Effector memory CD4-positive, alpha-beta T cell (primary cell): ENCODE results near the gene S100A7A.

Experiments
- DNase-seq, 3 donors: peaks; one replicate each; pipeline ENCODE4 v3.0.0-alpha.2; 2020
- H3K27ac ChIP-seq: 2 replicates; pipeline ENCODE4 v1.7.0; 2013; ENCODE audit warnings: mild to moderate bottlenecking, low read length, moderate library complexity; ENCODE audit not compliant: insufficient read depth, poor library complexity, severe bottlenecking
- H3K27me3 ChIP-seq: replicated peaks from 2 replicates; pipeline ENCODE4 v1.7.0; 2013; ENCODE audit warnings: mild to moderate bottlenecking, low read length; ENCODE audit not compliant: insufficient read depth, control insufficient read depth, poor library complexity, severe bottlenecking
- H3K36me3 ChIP-seq: 2 replicates; pipeline ENCODE4 v1.7.0; 2013; ENCODE audit warnings: mild to moderate bottlenecking, low read length, moderate library complexity; ENCODE audit not compliant: control insufficient read depth, insufficient read depth
- H3K4me1 ChIP-seq: 2 replicates; pipeline ENCODE4 v1.7.0; 2013; ENCODE audit warnings: low read length, mild to moderate bottlenecking; ENCODE audit not compliant: control insufficient read depth, insufficient read depth, poor library complexity, severe bottlenecking
- H3K4me3 ChIP-seq: 2 replicates; pipeline ENCODE4 v1.7.0; 2013; ENCODE audit warnings: low read length, low read depth, mild to moderate bottlenecking; ENCODE audit not compliant: insufficient read depth, poor library complexity, severe bottlenecking
- H3K9me3 ChIP-seq: 2 replicates; pipeline ENCODE4 v1.7.0; 2013; ENCODE audit warnings: mild to moderate bottlenecking, low read length, moderate library complexity; ENCODE audit not compliant: control insufficient read depth
- total RNA-seq, 3 donors: gene quantifications; one replicate each; lab custom pipeline; 2026; lab: John Stamatoyannopoulos, UW

The S100A7A gene
- 0 reads per million in 3 donors for total RNA-seq

DNA sequence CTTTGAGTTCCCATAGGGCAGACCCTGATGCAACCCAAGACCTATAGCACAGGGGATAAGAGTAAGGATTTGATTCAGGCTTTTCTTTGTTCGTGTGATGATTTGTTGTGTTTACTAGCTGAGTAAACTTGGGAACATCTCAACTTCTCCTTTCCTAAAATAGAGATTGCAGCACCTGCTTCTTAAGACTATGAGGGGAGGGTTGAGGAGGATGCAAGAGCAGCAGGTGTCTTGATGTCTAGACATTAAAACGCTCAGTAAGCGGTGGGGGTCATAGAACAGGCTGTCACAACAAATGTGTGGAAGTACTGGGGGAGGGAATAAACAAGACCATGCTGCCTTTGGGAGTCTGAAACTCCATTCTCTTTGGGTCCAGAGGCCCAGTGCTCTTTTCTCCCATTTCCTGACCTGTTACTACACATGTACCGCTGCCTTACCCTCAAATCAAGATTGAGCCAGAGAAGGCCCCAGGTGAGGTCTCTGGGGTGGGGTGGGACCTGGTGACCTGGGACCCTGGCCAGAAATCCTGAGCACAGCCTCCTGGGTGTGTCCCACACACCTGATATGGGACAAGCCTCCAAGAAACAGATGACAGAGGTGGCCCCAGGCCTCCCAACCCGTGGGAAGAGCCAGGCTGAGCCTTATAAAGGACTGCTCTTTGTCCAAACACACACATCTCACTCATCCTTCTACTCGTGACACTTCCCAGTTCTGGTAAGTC, at the start of gene S100A7A:
TSS of gene S100A7A (plus strand) at position 671 of the 721 bp plus-strand sequence. CDS start 1,563 bp downstream, outside the sequence.
- H3K36me3 ChIP-seq = no peaks in the 10 kb centered on the region
- H3K9me3 ChIP-seq = no peaks in the 10 kb centered on the region
- DNase-seq = no peak
- H3K27me3 ChIP-seq = no peaks in the 10 kb centered on the region
- no peaks in the 10 kb centered on the region for H3K4me1 ChIP-seq
- H3K4me3 ChIP-seq = no peak within 1 kb of the TSS
- no peak within 1 kb of the TSS for H3K27ac ChIP-seq

DNA sequence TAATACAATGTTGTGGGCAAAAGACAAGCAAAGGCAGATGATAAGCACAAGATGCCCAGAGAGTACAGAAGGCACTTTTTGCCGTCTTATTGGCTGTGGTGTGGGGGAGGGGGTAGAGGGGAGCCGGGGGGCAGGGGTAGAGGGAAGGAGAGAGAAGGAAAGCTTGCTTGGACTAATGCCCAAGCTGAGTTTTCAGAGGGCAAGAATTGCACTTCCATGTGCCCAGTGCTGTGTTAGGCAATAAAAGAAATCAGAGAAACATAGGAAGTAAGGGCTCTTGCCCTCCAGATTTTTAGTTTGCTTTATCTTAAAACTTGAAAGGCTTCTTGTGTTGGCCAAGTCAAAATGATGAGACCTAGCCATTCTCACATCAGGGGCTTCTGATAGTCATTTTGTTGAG, 49.2 kb upstream of the S100A7A start:
- H3K4me1 ChIP-seq = no peaks in the 10 kb centered on the region
- no peak for DNase-seq
- H3K27ac ChIP-seq = no peak overlapping the region
- no peak overlapping the region for H3K4me3 ChIP-seq
- no peaks in the 10 kb centered on the region for H3K36me3 ChIP-seq
- no peaks in the 10 kb centered on the region for H3K9me3 ChIP-seq
- H3K27me3 ChIP-seq = no peaks in the 10 kb centered on the region

DNA sequence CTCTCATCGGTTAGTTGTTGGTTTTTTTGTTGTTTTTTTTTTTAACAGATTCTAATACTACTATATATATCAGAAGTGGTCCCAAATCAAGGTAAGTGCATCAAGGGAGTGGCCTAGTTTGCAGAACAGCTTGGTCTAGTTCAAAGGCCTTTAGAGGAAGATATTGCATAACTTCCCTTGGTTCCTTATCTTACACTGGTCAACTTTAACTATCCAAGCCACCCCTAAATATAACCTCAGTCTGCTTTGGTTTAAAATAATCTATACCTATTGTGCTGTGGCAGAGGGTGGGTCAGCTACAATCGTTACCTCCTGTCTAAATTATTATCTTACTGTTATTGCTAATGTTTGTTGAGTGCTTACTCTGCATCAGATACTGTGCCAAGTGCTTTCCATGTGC, 47.8 kb upstream of the S100A7A start:
- DNase-seq = no peak
- H3K27me3 ChIP-seq = no peaks in the 10 kb centered on the region
- no peaks in the 10 kb centered on the region for H3K9me3 ChIP-seq
- no peaks in the 10 kb centered on the region for H3K4me1 ChIP-seq
- no peak overlapping the region for H3K27ac ChIP-seq
- H3K36me3 ChIP-seq = no peaks in the 10 kb centered on the region
- no peak overlapping the region for H3K4me3 ChIP-seq

DNA sequence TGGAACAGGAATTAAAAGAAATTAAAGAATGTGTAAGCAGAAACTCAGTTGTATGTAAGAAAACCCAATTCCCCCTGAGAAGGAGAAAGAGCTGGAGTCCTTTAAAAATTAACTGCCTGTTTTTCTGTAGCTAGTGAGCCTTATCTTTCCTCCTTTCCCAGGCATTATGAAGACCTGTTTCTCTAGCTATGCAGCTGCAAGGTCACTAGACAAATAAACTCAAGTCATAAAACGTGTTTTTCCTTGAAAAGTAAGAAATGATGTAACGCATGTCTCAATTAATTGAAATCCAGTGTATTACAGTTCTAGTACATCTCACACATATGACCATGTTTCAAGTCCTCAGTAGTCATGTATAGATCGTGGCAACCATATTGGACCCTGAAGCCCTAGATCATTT, 46.2 kb upstream of the S100A7A start:
- Histone ChIP-seq H3K4me1 (no peaks in the 10 kb centered on the region), H3K27me3 (no peaks in the 10 kb centered on the region), H3K9me3 (no peaks in the 10 kb centered on the region), H3K36me3 (no peaks in the 10 kb centered on the region), H3K27ac (no peak overlapping the region), H3K4me3 (no peak overlapping the region)
- DNase-seq = no peak

DNA sequence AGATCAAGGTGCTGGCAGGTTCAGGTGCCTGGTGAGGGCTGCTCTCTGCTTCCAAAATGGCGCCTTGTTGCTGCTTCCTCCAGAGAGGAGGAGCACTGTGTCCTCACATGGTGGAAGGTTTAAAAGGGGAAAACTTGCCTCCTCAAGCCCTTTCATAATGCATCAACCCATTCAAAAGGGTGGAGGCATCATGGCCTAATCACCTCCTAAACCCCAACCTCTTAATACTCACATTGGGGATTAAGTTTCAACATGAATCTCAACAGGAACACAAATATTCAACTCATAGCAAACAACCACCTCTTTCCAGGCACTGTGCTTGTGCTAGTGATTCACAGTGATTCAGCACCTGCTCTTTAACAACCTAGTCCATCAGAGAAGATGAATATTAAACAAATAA, 45.1 kb upstream of the S100A7A start:
- Histone ChIP-seq H3K27ac (no peak overlapping the region), H3K4me3 (no peak overlapping the region), H3K27me3 (no peaks in the 10 kb centered on the region), H3K36me3 (no peaks in the 10 kb centered on the region), H3K4me1 (no peaks in the 10 kb centered on the region), H3K9me3 (no peaks in the 10 kb centered on the region)
- DNase-seq = no peak

DNA sequence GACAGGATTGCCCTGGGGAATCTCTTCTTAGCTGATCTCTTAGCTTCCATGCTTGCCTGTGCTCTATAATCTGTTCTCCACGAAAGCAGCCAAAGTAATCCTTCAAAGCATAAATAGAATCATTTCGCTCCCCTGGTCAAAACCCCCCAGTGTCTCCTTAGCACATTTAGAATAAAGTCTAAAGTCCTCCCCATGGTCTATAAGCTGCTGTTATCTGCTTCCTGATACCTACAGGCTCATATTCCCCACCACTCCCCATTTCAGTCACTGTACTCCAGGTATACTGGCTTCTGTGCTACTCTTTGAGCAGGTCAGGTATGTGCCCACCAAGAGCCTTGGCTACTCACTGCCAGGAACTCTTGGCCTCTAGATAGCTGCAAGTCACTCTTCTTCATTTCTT, 43.7 kb upstream of the S100A7A start:
- no peaks in the 10 kb centered on the region for H3K4me1 ChIP-seq
- H3K9me3 ChIP-seq = no peaks in the 10 kb centered on the region
- H3K36me3 ChIP-seq = no peaks in the 10 kb centered on the region
- H3K4me3 ChIP-seq = no peak overlapping the region
- H3K27me3 ChIP-seq = no peaks in the 10 kb centered on the region
- H3K27ac ChIP-seq = no peak overlapping the region
- DNase-seq = no peak

DNA sequence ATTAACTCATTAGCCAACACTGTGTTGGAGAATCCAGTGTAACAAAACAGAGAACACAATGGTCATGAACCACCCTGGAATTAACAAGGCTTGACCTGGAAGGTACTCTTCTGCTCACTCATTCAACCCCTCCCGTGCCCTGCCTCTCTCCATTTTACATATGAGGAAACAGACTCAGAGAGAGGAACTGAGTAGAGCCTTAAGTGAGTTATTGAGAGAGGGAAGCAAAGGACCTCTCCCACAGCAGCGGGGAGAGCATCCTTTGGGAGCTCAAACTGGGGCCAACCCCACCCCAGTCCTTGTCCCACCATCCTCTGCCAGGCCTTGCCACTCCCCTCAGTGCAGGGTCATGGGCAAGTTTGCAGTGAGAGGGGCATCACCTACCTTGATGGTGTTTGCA, 42.2 kb upstream of the S100A7A start:
- H3K9me3 ChIP-seq = no peaks in the 10 kb centered on the region
- H3K27me3 ChIP-seq = no peaks in the 10 kb centered on the region
- no peak overlapping the region for H3K27ac ChIP-seq
- H3K4me1 ChIP-seq = no peaks in the 10 kb centered on the region
- DNase-seq = no peak
- no peak overlapping the region for H3K4me3 ChIP-seq
- no peaks in the 10 kb centered on the region for H3K36me3 ChIP-seq

DNA sequence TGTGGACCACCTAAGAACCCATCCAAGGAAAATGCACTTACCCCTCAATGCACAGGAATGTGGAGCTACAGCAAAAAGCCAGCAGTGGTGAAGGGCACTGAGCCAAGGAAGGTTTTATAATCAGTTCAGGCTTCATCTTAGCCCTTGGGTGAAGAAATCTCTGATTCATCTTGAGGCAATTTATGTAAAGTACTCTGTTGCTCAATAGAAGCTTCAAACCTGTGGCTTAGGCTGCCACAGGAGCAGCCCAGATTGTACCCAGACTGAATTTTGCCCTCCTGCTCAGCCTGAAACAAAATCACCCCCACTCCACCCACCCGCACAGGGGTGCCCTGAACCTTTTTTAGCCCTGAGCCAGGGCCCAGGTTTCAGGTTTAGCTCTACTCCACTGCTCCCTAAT, 40.8 kb upstream of the S100A7A start, which contains the start of gene S100A12:
TSS of gene S100A12 (minus strand) at position 111 of the 400 bp plus-strand sequence. CDS start 1,029 bp downstream, outside the sequence.
- Histone ChIP-seq H3K36me3 (no peaks in the 10 kb centered on the region), H3K27ac (no peak within 1 kb of the TSS), H3K4me3 (no peak within 1 kb of the TSS), H3K9me3 (no peaks in the 10 kb centered on the region), H3K4me1 (no peaks in the 10 kb centered on the region), H3K27me3 (no peaks in the 10 kb centered on the region)
- DNase-seq = no peak

DNA sequence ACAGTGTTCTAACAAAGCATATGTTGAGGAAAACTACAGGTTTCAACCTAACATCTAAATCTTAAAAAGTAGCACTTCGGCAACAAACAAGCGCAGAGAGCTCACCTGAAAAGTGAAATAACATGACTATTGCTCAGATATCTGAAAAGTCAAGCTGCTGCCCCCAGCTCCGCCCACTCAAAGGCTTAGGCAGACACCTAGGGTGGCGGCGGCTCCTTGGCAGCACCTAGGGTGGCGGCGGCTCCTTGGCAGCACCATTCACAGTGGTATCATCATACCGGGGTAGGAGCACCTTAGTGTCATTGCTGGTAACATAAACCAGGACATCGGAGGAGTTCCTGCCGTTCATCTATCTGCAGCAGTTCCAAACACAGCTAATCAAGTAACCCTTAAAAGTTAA, 36.7 kb upstream of the S100A7A start:
- Histone ChIP-seq H3K27me3 (no peaks in the 10 kb centered on the region), H3K4me3 (no peak overlapping the region), H3K9me3 (no peaks in the 10 kb centered on the region), H3K4me1 (no peaks in the 10 kb centered on the region), H3K27ac (no peak overlapping the region), H3K36me3 (no peaks in the 10 kb centered on the region)
- no peak for DNase-seq

DNA sequence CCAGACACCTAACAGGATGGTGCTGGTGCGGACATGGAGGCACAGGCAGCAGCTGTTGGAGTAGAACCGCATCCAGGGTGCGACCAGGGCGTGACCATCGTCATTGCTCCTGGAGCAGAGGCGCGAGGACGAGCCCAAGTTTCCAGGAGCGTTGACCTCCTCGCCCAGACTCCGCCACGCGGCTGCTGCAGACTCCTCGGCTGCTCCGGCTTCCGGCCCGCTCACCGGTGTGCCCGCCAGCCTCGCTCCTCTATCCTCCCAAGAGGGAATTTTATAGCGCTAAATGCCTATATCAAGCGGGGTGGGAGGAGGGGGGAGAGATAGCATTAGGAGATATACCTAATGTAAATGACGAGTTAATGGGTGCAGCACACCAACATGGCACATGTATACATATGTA, 35.6 kb upstream of the S100A7A start:
- no peaks in the 10 kb centered on the region for H3K9me3 ChIP-seq
- no peaks in the 10 kb centered on the region for H3K27me3 ChIP-seq
- H3K4me1 ChIP-seq = no peaks in the 10 kb centered on the region
- H3K4me3 ChIP-seq = no peak overlapping the region
- H3K27ac ChIP-seq = no peak overlapping the region
- DNase-seq = no peak
- no peaks in the 10 kb centered on the region for H3K36me3 ChIP-seq
